Sigmoid colon (tissue), 7 donors: ENCODE measurements around the gene PLVAP. TPM values are rescaled to one million over a fixed set of nuclear protein-coding genes. Genes with fewer than 3 reads are reported as not detected.

ENCODE experiments used
- DNase-seq: peaks from one replicate; pipeline ENCODE4 v3.0.0-alpha.2; 2019
- H3K27ac ChIP-seq, 4 donors: fragments of 200-600 bp; sonication (generic); one replicate each; pipeline ENCODE4 v1.5.1; 2016 to 2019; ENCODE audit warnings: mild to moderate bottlenecking in 1 of 4
- H3K27me3 ChIP-seq, 3 donors: fragments of 200-600 bp; sonication (generic); one replicate each; pipeline ENCODE4 v1.5.1; 2019; ENCODE audit warnings: mild to moderate bottlenecking in 1 of 3
- H3K36me3 ChIP-seq, 4 donors: fragments of 200-600 bp; sonication (generic); one replicate each; pipeline ENCODE4 v1.5.1; 2016 to 2019
- H3K4me1 ChIP-seq, 4 donors: fragments of 200-600 bp; sonication (generic); one replicate each; pipeline ENCODE4 v1.5.1; 2017 to 2019
- H3K4me3 ChIP-seq, 4 donors: fragments of 200-600 bp; sonication (generic); one replicate each; pipeline ENCODE4 v1.5.1; 2017 to 2019; ENCODE audit warnings: mild to moderate bottlenecking in 2 of 4, moderate library complexity in 1 of 4
- H3K9me3 ChIP-seq, 4 donors: fragments of 200-600 bp in 3 of 4; sonication (generic) in 3 of 4; one replicate each; pipeline versions ENCODE4 v1.5.1 to v1.6.1; 2013 to 2019
- EP300 ChIP-seq, 4 donors: sonication (generic); formaldehyde crosslinking; IDR thresholded peaks; one replicate each; pipeline ENCODE4 v1.6.1; 2017; ENCODE audit warnings: antibody characterized with exemption in 4 of 4
- POLR2A ChIP-seq, 2 donors: fragments of 450-650 bp; IDR thresholded peaks; one replicate each; pipeline ENCODE4 v1.6.1; 2016; ENCODE audit warnings: antibody characterized with exemption in 2 of 2, mild to moderate bottlenecking in 2 of 2, moderate library complexity in 2 of 2
- POLR2AphosphoS5 ChIP-seq, 4 donors: sonication (generic); formaldehyde crosslinking; IDR thresholded peaks; one replicate each; pipeline ENCODE4 v1.6.1; 2017; ENCODE audit warnings: antibody characterized with exemption in 4 of 4
- WGBS, 2 donors: extraction: QIAGEN DNeasy Blood & Tissue Kit; methylation state at CpG; one replicate each; pipeline ENCODE4 v1.1.7; 2013; 5-methylcytosine and 5-hydroxymethylcytosine counted together
- intact Hi-C: fragments of 100-400 bp; cut with DNase I; formaldehyde crosslinking; loops from one replicate; pipeline ENCODE4 v1.15.1; 2023
- polyA plus RNA-seq, 3 donors: library from polyadenylated mRNA; stranded (reverse); fragments of 200-250 nt; gene quantifications; one replicate each; pipeline ENCODE4 v1.2.3, GENCODE V29; 2013
- total RNA-seq, 4 donors: library from RNA; depleted of rRNA; stranded (reverse); fragments of >200 nt; gene quantifications; one replicate each; pipeline ENCODE4 v1.1.0, GENCODE V29; 2016
- TF ChIP-seq, protein P1 (sequence below), 4 experiments: fragments of 450-650 bp in 3 of 4; fragments of 200-600 bp in 1 of 4; IDR thresholded peaks; one replicate each; pipeline ENCODE4 v1.5.1; 2016 to 2019; ENCODE audit warnings: antibody characterized with exemption in 4 of 4, mild to moderate bottlenecking in 3 of 4, moderate library complexity in 2 of 4
- donor health status: healthy with polysubstance abuse.
- donor health status: Bipolar disorder and iron deficiency.
- donor health status: healthy.

The PLVAP gene
- total and polyA plus RNA-seq, 7 donors: 3.0 to 54.7 (median 19.6) TPM

DNA sequence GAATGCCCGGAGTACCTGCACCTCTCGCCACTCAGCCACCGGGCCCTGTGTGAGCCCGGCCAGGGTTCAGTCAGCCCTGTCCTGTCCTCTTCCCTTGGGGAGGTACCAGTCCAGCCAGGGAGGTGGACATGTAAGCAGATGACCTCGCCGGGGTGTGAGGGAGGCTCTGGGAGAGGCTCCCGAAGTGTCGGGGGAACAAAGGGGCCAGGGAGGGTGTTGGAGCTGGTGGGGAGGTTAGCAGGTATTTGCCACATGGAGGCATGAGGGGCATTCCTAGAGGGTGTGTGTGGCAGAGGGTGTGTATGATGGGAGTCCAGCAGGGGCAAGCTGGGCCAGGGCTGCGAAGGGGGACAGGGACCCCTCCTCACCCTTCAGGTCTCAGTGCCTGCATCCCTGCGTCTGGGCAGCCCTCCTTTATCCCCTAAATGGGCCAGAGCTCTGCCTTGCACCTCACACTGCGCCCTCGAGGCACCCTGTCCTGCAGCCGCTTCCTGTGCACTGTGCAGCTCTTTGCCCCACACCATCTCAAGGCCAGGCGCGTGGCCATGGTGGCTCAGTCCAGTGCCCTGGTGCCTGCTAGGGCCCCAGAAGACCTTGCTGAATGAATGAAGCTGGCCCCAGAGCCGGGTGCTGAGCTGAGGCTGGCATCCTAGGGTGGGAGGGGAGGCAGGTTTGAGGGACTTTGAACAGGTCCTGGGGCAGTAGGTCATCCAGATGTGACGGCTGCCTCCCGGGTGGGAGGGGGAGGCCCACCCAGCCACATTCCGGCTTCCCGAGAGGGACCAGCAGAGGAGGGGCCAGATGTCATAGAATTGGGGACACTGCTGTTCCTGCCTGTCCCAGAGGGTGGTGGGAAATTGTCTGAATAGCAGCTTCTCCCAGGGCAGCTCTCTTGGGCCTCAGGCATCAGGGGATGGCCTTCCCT is 64.7 kb downstream of the PLVAP start:
- intact Hi-C loops: no loop called here

DNA sequence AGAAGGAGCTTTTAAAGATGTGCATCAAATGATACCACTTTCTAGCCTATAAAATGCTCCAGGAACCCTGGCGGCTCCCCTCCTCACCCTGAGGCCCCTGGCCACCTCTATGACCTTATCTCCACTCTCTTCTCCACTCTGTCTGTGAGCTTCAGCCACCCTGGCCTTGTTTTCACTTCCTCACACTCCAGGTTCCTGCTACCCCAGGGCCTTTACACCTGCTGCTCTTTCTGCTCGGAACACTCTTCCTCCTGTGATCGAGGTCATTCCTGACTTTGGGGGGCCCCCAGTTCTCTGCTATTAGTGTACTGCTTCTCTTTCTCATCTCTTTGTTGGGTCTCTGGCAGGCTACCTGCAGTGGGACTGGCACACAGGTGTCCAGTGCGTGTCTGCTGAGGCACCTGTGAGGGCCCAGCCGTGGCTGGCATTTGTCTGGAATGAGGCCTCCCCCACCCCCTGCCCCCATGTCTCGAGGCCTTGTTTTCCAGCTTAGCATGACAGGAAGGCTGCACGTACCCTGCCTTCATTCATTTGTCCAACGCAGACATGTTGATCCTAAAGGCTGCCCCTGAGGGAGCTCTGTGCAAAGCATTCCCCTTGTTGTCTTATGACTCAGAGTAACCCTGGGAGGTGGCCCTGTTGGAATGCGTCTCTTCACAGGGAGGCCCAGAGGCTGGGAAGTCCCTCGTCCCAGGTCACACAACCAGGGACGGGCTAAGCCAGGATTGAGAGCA is 65.5 kb downstream of the PLVAP start:
- no peaks in the 10 kb centered on the region for H3K27me3 ChIP-seq
- peaks cover 0 to 49% (median 39%) of the 10 kb centered on the region in 4 donors for H3K4me1 ChIP-seq
- H3K4me3 ChIP-seq: no peak overlapping the region
- no peak for TF ChIP-seq EP300 (IDR thresholded peaks at IDR 0.05)
- TF ChIP-seq, protein P1, sequence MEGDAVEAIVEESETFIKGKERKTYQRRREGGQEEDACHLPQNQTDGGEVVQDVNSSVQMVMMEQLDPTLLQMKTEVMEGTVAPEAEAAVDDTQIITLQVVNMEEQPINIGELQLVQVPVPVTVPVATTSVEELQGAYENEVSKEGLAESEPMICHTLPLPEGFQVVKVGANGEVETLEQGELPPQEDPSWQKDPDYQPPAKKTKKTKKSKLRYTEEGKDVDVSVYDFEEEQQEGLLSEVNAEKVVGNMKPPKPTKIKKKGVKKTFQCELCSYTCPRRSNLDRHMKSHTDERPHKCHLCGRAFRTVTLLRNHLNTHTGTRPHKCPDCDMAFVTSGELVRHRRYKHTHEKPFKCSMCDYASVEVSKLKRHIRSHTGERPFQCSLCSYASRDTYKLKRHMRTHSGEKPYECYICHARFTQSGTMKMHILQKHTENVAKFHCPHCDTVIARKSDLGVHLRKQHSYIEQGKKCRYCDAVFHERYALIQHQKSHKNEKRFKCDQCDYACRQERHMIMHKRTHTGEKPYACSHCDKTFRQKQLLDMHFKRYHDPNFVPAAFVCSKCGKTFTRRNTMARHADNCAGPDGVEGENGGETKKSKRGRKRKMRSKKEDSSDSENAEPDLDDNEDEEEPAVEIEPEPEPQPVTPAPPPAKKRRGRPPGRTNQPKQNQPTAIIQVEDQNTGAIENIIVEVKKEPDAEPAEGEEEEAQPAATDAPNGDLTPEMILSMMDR (IDR thresholded peaks at IDR 0.05): no peak
- no peak for TF ChIP-seq POLR2A (IDR thresholded peaks at IDR 0.05)
- TF ChIP-seq POLR2AphosphoS5 (IDR thresholded peaks at IDR 0.05): no peak
- H3K9me3 ChIP-seq: no peaks in the 10 kb centered on the region
- intact Hi-C loops: no loop called here
- H3K27ac ChIP-seq: no peak overlapping the region
- WGBS, 2 donors: 84% methylated on average over 11 of the region's 11 CpGs
- DNase-seq: no peak
- peaks cover 8 to 40% (median 17%) of the 10 kb centered on the region in 4 donors for H3K36me3 ChIP-seq

More for the DNA sequence above, 64.7 kb downstream of the PLVAP start:
- no peaks in the 10 kb centered on the region for H3K27me3 ChIP-seq
- DNase-seq: no peak
- no peak overlapping the region for H3K27ac ChIP-seq
- no peak overlapping the region for H3K4me3 ChIP-seq
- H3K9me3 ChIP-seq: no peaks in the 10 kb centered on the region
- TF ChIP-seq POLR2AphosphoS5 (IDR thresholded peaks at IDR 0.05) (no peak), EP300 (IDR thresholded peaks at IDR 0.05) (no peak), POLR2A (IDR thresholded peaks at IDR 0.05) (no peak)
- TF ChIP-seq, protein P1 (IDR thresholded peaks at IDR 0.05): no peak
- 91% methylated on average over 20 of the region's 20 CpGs for WGBS, 2 donors
- peaks cover 0 to 40% (median 31%) of the 10 kb centered on the region in 4 donors for H3K4me1 ChIP-seq
- peaks cover 8 to 44% (median 20%) of the 10 kb centered on the region in 4 donors for H3K36me3 ChIP-seq

DNA sequence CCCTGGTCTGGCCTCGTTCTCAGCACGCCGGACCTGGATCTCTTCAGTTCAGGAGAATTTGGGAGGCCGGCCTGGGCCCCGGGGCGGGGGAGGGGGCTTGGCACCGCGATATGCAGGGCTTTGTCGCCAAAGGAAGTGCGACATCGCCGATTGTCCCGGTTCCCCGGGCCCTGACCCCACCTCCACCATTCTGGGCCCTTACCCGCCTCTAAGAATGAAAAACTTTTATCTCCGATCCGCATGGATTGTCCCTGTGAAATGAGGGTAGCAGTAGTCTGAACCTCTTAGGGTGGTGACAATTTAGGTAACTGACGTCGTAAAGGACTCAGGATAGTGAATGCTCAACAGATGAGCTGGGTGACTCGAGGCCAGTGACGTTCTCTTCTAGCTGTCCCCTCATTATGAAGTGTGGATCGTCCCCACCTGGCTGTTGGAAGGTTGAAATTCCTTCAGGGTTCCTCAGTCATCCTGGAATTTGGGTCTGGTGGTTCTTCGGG is 67.1 kb downstream of the PLVAP start:
- H3K36me3 ChIP-seq: peaks cover 8 to 26% (median 9%) of the 10 kb centered on the region in 4 donors
- intact Hi-C loops: loop anchor here (5.0 kb wide), 1 partner anchor 63 kb away; the partner anchor contains the start of gene NR2F6
- DNase-seq: no peak
- peaks cover 0 to 57% (median 49%) of the 10 kb centered on the region in 4 donors for H3K4me1 ChIP-seq
- peak overlapping the region; percentile 77 to 94 (median 81) for H3K27ac ChIP-seq
- no peaks in the 10 kb centered on the region for H3K9me3 ChIP-seq
- peak overlapping the region; percentile 89 to 95 (median 92) for H3K4me3 ChIP-seq
- WGBS, 2 donors: 5 to 9% methylated on average over 23 of the region's 23 CpGs
- H3K27me3 ChIP-seq: no peaks in the 10 kb centered on the region
- TF ChIP-seq EP300 (IDR thresholded peaks at IDR 0.05) (no peak), POLR2A (IDR thresholded peaks at IDR 0.05) (no peak), POLR2AphosphoS5 (IDR thresholded peaks at IDR 0.05) (no peak)
- TF ChIP-seq, protein P1 (IDR thresholded peaks at IDR 0.05): no peak

DNA sequence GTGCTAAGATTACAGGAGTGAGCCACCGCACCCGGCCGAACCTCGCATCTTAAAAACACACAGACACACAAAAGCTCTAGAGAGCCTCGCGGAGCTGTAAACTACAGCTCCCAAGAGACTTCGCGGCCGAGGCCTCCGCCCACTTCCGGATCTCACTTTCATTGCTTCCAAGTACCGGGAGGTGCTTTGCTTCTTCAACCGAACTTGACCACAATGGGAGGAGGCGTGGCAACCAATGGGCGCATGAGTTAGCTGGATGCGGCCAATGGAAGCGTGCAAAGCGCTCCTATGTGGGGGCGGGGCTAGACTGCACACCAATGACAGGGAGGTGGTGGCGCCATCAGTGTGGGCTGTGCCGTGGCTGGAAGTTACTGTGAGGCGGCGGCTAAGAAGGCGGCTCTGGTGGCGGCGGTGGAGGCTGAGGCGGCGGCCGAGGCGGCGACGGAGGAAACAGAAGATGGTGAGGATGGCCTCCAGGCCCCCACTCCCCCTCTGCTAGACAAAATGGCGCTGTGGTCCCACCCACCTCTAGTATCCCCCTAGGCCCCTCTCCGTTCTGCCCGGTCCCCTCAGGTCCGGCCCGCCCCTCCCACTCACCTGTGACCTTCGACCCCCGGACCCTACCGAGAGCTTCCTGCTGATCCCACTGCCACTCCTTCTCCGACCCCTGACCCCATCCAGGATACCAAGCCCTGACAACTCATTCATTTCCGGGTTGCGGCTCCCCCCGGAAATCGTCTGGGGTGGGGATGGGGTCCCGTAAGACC is 67.8 kb downstream of the PLVAP start, which contains the start of gene DDA1:
DDA1 (plus strand) TSS at position 366 of the 767 bp plus-strand sequence; CDS start at position 458, 92 bp downstream.
- H3K4me3 ChIP-seq: peak within 1 kb of the TSS; percentile 89 to 95 (median 92)
- no peaks in the 10 kb centered on the region for H3K9me3 ChIP-seq
- peaks cover 0 to 64% (median 55%) of the 10 kb centered on the region in 4 donors for H3K4me1 ChIP-seq
- peaks cover 2 to 20% (median 5%) of the 10 kb centered on the region in 4 donors for H3K36me3 ChIP-seq
- intact Hi-C loops: loop anchor here (5.0 kb wide), 1 partner anchor 62 kb away; the partner anchor contains the start of gene NR2F6
- DNase-seq: peak; percentile 100
- TF ChIP-seq EP300 (IDR thresholded peaks at IDR 0.05) (no peak), POLR2AphosphoS5 (IDR thresholded peaks at IDR 0.05) (peak; percentile 17 to 74 (median 67)), POLR2A (IDR thresholded peaks at IDR 0.05) (peak in 1 of 2 donors; percentile 10)
- TF ChIP-seq, protein P1 (IDR thresholded peaks at IDR 0.05): no peak
- 0 to 1% methylated on average over 46 of the region's 46 CpGs for WGBS, 2 donors
- no peaks in the 10 kb centered on the region for H3K27me3 ChIP-seq
- H3K27ac ChIP-seq: peak within 1 kb of the TSS; percentile 81 to 94 (median 87)
